GM10266 (cell line): ENCODE data around the gene TRPM4.

Source experiments
- DNase-seq: peaks from one replicate; pipeline ENCODE4 v3.0.0; 2012; ENCODE audit errors: extremely low spot score
- CTCF ChIP-seq: IDR thresholded peaks from 2 replicates; pipeline ENCODE4 v1.5.1; 2012; ENCODE audit warnings: mild to moderate bottlenecking, low read depth; ENCODE audit not compliant: control insufficient read depth, insufficient read depth; ENCODE audit errors: missing control alignments

TRPM4 gene

GRCh38 chr19:49157445-49158224 lies at the start of gene TRPM4:
TRPM4 (plus strand) TSS chr19:49157792; CDS start chr19:49157867, 75 bp downstream.
- no peak for TF ChIP-seq CTCF
- DNase-seq: peak; percentile 61

- DNase-seq: no peak
- TF ChIP-seq CTCF: no peak
Measured at GRCh38 chr19:49109051-49109450, 48.5 kb upstream of the TRPM4 start.

- TF ChIP-seq CTCF: no peak
- DNase-seq: no peak
Measured at GRCh38 chr19:49109569-49110233, 47.9 kb upstream of the TRPM4 start.

GRCh38 chr19:49110567-49110966 lies 47.0 kb upstream of the TRPM4 start:
- DNase-seq: no peak
- TF ChIP-seq CTCF: no peak

GRCh38 chr19:49111218-49111998 lies 46.2 kb upstream of the TRPM4 start:
- TF ChIP-seq CTCF: no peak
- no peak for DNase-seq

- TF ChIP-seq CTCF: peak; percentile 78
- peak; percentile 97 for DNase-seq
Measured at GRCh38 chr19:49113762-49114629, 43.6 kb upstream of the TRPM4 start, which contains the start of gene LIN7B. LIN7B (plus strand) TSS chr19:49114370; CDS start chr19:49114405, 35 bp downstream.
